ENCODE measurements around the gene MYMK. TPM values are rescaled to one million over a fixed set of nuclear protein-coding genes. Genes with fewer than 3 reads are reported as not detected.

The MYMK gene
- total RNA-seq, 1 experiment from 2014 or later: not detected

DNA sequence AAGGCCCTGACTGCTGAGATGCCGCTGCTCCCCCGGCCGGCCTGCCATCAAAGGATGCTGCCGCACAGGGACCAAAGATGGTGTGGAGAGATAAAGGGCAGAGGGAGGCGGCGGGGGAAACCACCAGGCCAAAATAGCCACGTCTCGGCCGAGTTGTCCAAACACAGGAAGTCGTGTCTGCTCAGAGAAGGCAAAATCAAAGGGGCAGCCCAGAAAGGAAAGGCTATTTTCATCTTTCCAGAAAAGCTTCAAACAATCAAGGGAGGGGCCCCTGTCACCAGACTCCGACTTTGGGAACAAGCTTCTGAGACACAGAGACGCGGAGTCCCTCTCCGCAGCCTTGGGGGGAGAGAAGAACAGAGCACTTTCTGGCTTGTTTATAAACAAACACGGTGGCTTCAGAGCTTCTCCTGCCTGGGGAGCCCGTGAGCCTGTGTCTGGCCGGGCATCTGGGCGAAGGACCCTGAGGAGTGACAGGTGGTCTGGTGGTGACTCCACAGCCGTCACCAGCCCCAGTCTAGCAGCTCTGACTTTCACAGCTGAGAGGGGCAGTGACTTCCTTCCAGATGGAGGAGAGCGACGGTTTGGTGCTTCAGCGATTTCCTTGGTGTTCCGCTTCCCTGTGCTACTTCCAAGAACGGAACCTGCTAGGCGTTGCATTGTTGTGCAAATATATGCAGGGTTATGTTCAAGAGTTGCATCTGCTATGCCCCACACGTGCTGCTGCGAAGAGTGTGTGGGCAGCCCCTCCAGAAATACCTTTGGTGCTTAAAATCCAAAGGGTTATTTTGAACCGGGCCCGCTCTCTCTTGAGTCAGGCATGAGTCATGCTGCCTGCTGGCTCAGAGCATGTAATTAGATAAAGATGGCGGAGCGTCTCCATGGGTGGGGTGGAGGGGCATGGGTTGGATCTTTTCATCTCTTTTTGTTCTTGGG lies 33.7 kb upstream of the MYMK start:
- DNase-seq (ENCODE audit: low spot score): no peak

DNA sequence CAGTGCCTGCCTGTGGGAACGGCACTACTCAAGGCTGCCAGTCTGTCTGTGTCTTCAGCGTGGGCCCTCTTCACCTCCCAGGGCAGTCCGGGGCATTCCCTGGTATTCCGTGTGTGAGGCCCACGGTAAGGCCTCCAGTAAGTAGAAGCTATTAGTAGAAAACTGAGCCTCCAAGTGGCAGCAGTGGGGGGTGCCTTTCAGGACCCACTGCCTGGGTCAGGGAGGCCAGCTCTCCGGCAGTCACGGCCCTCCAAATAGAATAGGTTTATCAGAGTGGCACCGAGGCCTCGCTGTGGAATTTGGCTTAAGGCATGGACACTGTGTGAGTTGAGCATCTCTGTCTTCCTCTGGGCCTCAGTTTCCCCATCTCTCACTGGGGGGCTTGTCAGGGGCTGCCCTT lies 32.8 kb upstream of the MYMK start:
- no peak for DNase-seq (ENCODE audit: low spot score)

DNA sequence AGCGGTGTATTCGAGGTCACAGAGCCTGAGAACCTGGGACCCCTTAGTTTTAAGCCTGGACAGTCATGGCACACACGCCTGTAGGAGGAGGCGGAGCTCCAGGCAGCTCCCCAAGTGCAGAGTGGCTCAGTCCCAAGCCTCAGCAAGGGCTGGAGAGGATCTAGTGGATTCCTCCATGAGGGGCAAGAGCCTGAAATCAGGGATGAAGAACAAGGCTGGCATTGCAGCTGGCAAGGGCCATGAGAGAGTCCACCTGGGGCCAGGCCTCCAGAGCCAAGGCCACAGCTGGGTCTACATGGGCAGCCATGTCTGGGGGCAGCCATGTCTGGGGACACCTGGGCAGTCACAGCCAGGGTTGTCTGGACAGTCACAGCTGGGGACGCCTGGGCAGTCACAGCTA lies 31.6 kb upstream of the MYMK start:
- no peak for DNase-seq (ENCODE audit: low spot score)

DNA sequence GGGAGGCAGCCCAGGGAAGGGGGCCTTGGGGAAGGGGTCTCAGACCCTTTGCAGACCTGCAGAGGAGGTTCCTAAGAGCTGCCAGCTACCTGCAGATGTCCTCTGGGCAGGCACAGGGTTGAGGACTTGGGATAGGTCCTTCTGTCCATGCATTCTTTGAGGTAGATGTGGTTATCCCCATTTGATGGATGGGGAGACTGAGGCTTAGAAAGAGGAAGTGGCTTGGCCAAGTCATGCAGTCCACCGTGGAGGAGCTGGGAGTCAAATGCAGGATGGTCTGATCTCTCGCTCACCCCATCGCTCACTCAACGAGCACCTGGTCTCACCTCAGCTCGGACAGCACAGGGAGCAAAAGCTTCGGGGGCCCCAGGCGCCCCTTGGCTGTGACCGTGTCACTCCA lies 30.0 kb upstream of the MYMK start:
- no peak for DNase-seq (ENCODE audit: low spot score)

DNA sequence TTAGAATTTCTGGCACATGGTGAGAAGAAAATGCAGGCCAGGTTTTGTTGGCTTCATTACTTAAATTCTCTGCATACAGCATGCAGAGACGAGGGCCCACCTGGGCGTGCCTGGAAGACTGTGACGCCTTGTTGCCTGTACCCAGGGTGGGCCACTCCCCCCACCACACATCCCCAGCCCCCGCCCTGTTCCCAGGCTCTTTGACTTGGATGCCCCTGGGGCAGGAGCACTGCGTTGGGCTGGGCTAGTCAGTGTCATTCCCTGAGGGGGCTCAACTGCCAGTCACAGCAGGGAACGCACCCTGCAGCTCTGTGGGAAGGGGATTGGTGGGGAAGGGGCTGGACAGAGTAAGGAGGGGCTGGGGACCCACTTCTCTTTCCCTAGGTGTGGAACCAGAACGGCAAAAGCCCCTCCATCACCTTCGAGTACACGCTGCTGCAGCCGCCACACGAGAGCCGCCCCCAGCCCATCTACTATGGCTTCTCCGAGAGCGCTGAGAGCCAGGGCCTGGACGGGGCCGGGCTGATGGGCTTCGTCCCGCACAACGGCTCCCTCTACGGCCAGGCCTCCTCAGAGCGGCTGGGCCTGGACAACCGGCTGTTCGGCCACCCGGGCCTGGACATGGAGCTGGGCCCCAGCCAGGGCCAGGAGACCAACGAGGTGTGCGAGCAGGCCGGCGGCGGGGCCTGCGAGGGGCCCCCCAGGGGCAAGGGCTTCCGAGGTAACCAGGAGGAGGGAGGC lies 29.4 kb upstream of the MYMK start:
- DNase-seq (ENCODE audit: low spot score): no peak

DNA sequence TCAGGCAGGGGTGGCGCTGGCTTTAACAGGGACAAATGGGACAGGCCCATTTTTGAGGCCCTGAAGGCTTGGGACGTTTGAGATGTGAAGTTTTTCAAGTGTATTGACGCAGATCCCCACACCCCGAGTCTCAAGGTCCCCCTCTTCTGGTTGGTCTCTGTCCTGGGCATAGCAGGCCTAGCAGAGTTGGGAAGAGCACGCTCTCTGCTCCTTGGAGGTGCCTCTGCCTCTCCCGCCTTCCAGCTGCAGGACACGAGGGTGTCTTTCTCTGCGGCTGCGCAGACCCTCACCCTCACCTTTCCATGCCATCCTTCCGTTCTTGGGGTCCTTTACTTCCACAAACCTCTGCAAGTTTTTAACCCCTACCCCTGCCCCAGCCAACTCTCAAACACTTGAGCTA lies 28.4 kb upstream of the MYMK start:
- DNase-seq (ENCODE audit: low spot score): no peak

DNA sequence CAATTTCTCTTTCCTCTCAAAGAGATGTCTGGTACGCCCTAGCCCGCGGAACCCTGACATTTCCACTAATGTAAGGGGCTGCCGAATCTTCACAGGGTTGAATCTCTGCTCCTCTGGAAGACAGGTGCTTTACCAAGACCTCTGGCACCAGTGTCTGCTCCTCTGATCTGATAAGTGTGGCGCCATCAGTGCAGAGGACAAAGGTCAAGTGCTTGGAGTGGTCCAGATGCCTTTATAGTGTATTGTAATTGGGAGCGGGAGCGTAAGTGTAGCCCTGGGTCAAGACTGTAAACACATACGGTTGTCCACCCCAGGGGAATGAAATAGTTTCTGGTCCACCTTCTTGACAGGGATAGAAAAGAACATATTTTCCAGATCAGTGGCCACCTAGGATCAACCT lies 27.5 kb upstream of the MYMK start:
- DNase-seq (ENCODE audit: low spot score): no peak

DNA sequence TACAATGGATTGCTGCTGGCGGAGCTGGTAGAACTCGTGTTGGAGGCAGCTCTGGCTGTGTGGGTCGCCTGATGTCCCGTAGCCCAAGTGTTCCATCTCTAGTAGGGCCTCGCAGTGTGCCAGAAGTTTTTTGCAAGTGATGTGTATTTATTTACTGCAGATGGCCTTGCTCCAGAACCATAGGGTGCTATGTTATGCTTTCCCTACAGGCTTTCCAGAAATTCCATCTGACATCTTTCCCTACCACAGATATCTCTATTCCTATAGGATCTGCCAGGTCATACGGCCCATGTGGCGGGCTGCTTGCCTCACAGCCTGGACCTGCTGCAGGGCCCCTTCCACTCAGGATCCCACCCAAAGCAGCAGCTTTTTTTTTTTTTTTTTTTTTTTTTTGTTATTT lies 26.7 kb upstream of the MYMK start:
- no peak for DNase-seq (ENCODE audit: low spot score)

DNA sequence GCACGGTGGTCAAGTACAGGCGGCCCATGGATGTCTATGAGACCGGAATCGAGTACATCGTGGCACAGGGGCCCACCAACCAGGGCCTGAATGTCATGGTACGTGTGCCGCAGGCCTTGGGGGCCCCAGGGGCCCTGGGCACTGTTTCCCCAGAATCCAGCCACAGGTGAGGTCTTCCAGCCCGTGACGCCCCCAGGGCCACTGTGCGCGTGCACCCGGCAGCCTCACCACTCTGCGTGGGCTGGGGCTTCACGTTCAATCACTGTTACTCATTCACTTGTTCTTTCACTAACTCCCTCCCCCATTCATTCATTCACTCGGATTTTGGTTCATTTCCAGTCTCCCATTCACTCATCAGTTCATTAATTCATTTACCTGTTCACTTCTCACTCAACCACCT lies 22.4 kb upstream of the MYMK start:
- no peak for DNase-seq (ENCODE audit: low spot score)

DNA sequence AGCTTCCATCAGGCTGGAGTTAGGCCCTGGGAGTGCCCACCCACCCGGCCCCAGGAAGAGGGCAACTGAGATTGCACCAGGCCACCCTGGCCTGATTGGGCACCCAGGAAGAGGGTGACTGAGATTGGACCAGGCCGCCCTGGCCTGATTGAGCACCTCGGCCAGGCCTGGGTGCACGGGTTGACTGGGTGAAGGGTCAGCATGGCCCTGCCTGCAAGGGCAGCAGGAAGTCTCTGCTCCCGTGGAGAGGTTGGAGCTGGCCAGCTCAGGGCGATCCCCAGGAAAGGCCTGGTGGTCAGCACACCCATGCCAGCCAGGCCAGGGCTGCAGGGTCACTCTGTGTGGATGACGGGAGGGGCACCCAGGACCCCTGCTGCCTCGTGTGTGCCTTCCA lies 21.5 kb upstream of the MYMK start:
- DNase-seq (ENCODE audit: low spot score): no peak

DNA sequence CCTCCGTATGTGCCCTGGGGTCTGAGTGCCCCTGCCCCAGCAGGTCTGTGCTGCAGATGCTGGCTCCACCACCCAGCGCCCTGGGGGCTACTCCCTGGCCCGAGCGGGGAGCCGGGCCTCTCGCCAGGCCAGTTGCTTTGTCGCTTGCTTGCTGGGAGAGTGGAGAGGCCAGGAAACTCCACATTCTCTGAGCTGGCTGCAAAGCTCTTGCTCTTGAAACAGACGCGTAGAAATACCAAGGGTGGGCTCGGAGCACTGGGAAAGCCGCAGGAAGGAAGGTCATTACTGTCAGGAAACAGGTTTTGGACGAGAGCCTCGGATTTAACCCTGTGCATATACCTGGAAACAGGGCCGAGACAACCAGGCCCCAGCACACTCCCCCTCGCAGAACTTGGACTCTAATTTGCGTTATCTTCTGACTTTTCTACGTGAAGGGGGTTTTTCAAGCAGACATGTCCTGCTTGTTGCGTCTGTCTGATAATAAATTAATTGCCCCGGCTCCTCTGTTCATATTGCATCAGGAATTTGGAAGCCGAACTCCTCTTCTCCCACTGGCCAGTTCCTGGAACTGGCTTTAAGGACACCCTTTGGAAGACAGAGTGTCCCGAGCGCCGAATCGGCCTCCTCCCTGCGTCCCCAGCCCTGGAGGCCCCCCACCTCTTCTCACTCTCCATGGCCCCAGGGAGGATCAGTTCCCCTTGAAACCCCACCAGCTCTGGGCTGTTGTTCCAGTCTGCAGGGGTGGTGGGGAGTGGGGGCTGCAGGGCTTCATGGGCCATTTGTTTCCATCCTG lies 20.9 kb upstream of the MYMK start:
- no peak for DNase-seq (ENCODE audit: low spot score)

DNA sequence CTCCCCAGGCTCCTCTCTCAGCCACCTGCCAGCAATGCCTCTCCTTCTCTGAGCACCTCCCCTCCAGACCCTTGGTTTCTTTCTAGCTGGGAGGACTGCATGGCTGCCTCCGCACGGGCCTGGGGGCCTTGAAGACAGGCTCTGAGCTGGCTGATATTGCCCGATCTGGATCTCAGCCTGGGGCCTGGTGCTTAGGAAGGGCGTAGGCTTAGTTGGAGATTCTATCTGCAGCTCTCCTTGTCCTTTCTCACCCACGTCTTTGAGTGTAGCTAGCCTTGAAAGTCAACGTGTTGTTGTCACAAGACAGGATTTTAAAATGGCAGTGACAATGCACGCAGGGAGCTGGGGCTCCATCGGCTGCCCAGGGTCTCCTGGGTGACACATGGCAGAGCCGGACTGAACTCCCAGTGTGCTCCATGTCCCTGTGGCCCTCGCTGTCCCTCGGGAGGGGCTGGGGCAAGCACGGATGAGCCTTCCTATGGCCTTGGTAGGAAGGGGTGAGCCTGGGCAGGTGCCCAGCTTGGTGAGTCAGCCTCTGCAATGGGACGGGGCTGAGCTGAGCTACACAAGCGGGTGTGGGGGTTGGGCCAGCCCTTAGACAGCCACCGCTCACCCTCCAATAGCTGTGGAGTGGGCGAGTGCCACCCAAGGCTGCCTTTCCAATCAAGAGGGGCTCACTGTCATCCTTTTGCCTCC lies 19.2 kb upstream of the MYMK start:
- DNase-seq (ENCODE audit: low spot score): no peak

DNA sequence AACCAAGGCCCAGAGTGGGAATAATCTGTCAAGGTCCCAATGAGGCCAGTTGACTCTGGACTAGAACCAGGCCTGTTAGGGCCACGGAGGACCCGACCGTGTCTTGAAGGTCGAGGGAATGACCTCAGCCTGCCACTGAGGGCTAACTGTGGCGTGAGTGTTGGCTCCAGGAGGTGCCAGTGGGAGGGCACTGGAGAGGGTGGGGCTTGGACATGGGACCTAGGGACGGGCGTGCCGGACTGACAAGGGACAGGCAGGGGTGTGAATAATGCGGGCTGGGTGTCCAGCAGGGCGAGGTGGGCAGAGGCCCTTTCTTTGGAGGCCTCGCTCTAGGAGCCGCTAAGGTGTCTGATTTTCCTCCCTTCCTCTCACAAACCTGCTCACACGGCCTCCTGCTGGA lies 17.2 kb upstream of the MYMK start:
- DNase-seq (ENCODE audit: low spot score): no peak

DNA sequence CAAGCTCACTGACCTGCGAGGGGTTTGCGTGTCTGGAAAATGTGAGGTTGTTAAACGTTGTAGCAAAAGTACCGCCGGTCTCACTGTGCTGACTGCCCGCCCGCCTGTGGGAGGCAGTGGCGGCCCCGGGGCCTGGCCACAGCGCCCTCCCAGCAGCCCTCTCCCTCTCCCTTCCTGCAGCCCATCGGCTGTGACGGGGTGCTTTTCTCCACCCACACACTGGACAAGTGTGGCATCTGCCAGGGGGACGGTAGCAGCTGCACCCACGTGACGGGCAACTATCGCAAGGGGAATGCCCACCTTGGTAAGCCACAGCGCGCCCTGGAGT lies 15.9 kb upstream of the MYMK start:
- no peak for DNase-seq (ENCODE audit: low spot score)

DNA sequence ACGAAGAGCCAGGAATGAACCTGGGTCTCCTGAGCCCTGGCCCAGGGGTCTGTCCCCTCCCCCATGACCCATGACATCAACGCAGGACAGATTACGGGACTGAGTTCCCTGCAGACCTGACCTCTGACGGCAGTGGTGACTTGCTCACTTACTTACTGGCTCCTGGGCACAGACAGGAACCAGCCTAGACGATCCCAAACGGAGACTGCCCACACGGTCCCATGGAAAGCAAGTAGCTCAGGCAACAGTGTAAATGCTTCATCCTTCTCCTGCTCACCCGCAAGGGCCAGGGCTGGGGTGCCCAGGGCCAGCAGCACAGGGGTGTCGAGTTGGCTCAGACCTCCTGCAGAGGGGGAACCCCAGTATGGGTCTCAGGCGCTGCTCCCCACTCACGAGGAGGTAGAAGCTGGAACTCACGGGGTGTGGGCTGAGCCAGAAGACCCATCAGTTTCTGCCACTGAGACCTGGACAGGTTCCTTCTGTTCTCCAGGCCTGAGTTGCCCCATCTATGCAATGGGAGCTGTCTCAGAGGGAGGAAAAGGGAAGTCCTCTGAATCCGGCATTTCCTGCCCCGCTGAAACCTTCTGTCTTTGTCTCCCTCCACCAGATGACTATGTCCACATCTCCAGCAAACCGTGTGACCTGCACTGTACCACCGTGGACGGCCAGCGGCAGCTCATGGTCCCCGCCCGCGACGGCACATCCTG lies 15.4 kb upstream of the MYMK start:
- no peak for DNase-seq (ENCODE audit: low spot score)

DNA sequence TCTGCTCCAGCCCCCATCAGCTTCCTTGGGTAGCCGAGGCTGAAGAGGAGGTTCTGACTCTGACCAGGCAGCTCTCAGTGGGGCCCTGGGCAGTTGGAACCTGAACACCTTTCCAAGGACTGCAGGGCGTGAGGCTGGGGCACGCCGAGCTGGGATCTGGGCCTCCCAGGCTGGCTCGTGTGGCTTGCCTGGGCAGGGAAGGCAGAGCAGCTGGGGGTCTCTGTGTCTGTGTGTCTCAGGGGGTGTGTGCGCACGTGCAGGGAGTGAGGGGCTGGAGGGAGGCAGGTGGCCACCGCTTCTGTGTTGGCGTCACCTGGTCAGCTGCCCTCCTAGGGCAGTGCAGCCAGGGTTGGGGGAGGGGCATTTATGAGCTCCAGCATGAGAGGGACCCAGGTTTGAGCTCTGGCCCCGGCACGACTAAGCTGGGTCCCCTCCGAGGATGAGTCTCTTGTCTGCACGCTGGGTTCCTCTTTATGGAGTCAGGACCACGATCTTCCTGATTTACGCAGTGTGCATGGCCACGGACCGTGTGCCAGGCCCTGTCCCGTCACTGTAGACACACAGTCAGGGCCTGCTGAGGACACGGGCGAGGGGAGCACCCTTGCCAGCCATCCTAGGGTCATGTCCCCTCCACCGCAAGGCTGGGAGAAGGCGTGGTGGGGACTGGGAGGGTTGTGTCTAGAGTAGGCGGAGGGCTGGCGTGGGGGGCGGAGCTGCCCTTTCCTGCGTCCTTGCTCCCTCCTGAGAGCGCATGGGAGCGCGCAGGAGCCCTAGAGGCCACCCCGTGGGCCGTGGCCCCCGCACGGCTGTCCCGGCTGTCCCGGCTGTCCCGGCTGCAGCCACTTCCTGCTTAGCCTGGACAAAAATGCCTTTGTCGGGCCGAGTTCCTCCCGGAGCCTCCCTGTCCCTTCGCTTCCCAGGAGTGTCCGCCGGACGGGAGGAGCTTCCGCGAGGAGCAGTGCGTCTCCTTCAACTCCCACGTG lies 14.4 kb upstream of the MYMK start:
- DNase-seq (ENCODE audit: low spot score): peak; percentile 45

DNA sequence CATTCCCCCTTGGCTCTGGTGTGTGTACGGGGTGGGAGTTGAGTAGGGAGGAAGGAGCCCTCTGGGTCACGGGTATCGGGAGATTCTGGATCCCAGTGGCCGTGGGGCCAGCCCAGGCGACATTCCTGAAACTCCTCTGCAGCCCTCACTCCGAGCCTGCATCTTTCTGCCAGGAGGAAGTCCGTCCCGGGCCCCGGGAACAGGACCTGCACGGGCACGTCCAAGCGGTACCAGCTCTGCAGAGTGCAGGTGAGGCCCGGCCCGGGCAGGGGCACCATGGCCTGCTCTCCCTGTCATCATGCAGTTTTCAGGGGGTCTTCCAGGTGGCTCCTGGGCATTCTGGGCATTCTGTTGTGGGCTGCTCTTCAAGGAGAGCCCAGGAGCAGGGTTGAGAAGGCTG lies 13.4 kb upstream of the MYMK start:
- no peak for DNase-seq (ENCODE audit: low spot score)

DNA sequence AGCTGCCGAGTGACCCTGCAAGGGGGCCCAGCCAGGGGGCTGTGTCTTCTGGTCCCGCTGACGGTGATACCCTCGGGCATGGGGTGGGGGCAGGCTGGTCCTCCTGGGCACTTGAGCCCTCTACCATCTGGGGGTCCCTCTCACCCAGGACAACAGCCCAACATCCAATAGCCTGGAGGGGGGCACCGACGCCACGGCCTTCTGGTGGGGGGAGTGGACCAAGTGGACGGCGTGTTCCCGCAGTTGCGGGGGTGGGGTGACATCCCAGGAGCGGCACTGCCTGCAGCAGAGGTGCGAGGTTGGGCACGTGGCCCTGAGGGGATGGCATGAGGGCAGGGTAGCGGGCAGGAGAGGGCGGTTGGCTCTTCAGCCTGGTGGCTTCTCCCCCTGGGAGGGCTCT lies 12.5 kb upstream of the MYMK start:
- no peak for DNase-seq (ENCODE audit: low spot score)

DNA sequence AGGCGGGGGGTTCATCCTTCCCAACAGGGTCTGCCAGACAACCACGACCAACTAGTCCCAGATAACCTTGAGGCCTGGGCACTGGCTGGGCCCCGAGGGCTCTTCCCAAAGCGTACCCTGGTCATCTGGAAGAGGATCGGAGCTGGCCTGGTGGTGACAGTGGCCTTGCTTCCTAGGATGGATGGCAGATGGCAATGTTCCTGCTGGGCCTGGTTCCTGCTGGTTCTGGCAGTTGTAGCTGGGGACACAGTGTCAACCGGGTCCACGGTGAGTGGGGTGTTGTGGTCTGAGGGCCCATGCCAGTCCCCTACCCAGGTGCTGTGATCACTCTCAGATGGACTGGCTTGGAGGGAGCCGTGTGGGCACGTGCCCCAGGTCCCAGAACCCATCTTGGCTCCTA lies 11.8 kb upstream of the MYMK start:
- no peak for DNase-seq (ENCODE audit: low spot score)

DNA sequence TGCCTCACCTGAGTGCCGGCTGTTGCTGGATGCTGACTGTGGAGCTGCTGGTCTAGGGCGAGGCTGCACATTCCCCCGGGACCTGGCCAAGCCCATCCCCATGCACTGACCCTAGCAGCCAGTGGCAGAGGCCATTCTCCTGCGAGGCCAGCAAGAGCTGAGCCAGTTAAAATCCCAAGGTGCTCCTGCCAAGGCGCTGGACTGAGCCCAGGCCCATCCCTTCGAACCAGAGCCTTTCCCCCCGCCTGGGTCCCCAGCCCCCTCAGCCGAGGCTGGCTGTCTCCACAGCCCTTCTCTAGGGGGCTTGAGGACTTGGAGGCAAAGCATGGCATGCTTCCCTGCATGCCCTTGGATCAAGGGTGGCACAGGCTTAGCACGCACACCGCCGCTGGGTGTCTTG lies 11.3 kb upstream of the MYMK start:
- no peak for DNase-seq (ENCODE audit: low spot score)

All from HT-29 (cell line).